Muscle of leg (tissue), 11 donors: ENCODE results near the gene DOCK1. TPM values are rescaled to one million over a fixed set of nuclear protein-coding genes. Genes with fewer than 3 reads are reported as not detected.

Source experiments
- DNase-seq: peaks from one replicate; pipeline ENCODE4 v3.0.0; 2013
- H3K27ac ChIP-seq: one replicate; pipeline ENCODE4 v1.5.1; 2013; ENCODE audit warnings: mild to moderate bottlenecking, low read length, control low read depth
- H3K27me3 ChIP-seq: one replicate; pipeline ENCODE4 v1.6.1; 2013; ENCODE audit warnings: low read length; ENCODE audit not compliant: control insufficient read depth, insufficient read depth
- H3K36me3 ChIP-seq: one replicate; pipeline ENCODE4 v1.6.1; 2013; ENCODE audit warnings: low read length; ENCODE audit not compliant: control insufficient read depth, insufficient read depth
- H3K4me1 ChIP-seq: one replicate; pipeline ENCODE4 v1.6.1; 2013; ENCODE audit warnings: low read length; ENCODE audit not compliant: control insufficient read depth, insufficient read depth
- H3K4me3 ChIP-seq: one replicate; pipeline ENCODE4 v1.5.1; 2013; ENCODE audit warnings: low read length, control low read depth
- H3K9me3 ChIP-seq: replicated peaks from 2 replicates; pipeline ENCODE4 v1.6.1; 2013; ENCODE audit warnings: low read depth, low read length; ENCODE audit not compliant: control insufficient read depth
- WGBS: methylation state at CpG from one replicate; pipeline ENCODE4 v1.1.5; 2013; ENCODE audit warnings: missing lambda C conversion rate; ENCODE audit not compliant: insufficient coverage; 5-methylcytosine and 5-hydroxymethylcytosine counted together
- polyA plus RNA-seq, 8 donors: library from polyadenylated mRNA; unstranded; fragments of 120-200 nt; gene quantifications; one replicate each; pipeline versions ENCODE4 v1.2.1 to v1.2.3, GENCODE V29; 2013; ENCODE audit warnings: inconsistent platforms in 1 of 8, low replicate concordance in 1 of 8; ENCODE audit not compliant: insufficient read length in 8 of 8, insufficient read depth in 1 of 8
- total RNA-seq: library from RNA; stranded (reverse); fragments of 120-200 nt; gene quantifications from one replicate; pipeline ENCODE4 v1.2.4, GENCODE V29; 2013

DOCK1 gene
- total and polyA plus RNA-seq, 9 donors = 27.3 to 52.9 (median 37.1) TPM

DNA sequence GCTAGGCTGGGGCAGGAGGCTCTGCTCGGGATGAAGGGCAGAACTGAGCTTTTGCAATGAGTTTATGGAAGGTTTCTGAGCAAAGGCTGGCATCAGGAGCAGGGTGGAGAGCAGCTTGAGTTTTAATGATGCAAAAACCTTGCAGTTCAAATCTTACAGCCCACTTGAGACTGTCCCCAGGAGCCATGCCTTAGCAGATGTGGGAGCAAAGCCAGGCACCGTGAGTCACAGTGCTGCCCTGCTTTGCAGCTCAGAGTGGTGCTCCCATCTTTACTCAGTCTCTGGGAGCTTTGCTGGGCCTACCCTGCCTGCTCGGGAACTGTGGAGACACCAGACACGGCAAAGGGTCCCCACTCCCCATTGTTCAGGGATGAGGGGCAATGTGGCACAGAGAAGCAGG is 521.5 kb downstream of the DOCK1 start:
- peaks cover 34% of the 10 kb centered on the region for H3K36me3 ChIP-seq
- H3K27me3 ChIP-seq = no peaks in the 10 kb centered on the region

DNA sequence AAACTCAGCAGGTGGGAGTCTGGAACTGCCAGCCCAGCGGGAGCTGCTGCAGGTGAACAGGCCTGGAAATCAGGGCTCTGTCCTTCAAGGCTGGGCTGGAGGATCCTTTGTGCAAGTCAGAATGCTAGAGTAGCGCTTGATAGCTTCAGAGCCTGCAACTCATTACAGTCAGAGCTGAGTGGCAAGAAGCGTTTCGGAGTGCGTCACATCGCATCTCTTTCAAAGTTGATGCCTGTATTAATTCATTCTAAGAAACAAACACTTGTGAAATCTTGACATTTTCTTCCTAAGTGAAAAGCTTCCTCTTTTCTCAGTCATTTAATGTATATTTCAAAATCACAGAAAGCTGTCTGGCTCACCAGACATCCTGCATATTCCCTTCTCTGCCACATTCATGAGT is 522.7 kb downstream of the DOCK1 start:
- H3K27ac ChIP-seq = no peak overlapping the region
- no peaks in the 10 kb centered on the region for H3K27me3 ChIP-seq
- peaks cover 33% of the 10 kb centered on the region for H3K36me3 ChIP-seq
- no peak for DNase-seq
- peaks cover 15% of the 10 kb centered on the region for H3K4me1 ChIP-seq
- WGBS = 100% methylated on average over 5 of the region's 6 CpGs
- H3K9me3 ChIP-seq = no peaks in the 10 kb centered on the region
- H3K4me3 ChIP-seq = no peak overlapping the region

More for the DNA sequence above, 521.5 kb downstream of the DOCK1 start:
- DNase-seq = no peak
- Histone ChIP-seq H3K27ac (no peak overlapping the region), H3K9me3 (no peaks in the 10 kb centered on the region), H3K4me1 (peaks cover 15% of the 10 kb centered on the region), H3K4me3 (no peak overlapping the region)
- 81% methylated on average over 4 of the region's 4 CpGs for WGBS

DNA sequence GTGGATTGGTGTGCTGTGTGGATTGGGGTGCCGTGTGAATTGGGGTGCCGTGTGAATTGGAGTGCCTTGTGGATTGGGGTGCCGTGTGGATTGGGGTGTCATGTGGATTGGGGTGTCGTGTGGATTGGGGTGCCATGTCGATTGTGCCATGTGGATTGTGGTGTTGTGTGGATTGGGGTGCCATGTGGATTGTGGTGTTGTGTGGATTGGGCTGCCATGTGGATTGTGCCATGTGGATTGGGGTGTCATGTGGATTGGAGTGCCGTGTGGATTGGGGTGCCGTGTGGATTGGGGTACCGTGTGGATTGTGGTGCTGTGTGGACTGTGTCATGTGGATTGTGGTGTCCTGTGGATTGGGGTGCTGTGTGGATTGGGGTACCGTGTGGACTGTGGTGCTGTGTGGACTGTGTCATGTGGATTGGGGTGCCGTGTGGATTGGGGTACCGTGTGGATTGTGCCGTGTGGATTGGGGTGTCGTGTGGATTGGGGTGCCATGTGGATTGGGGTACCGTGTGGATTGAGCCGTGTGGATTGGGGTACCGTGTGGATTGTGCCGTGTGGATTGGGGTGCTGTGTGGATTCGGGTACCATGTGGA is 523.3 kb downstream of the DOCK1 start:
- no peaks in the 10 kb centered on the region for H3K9me3 ChIP-seq
- DNase-seq = no peak
- no peak overlapping the region for H3K4me3 ChIP-seq
- no peak overlapping the region for H3K27ac ChIP-seq
- H3K4me1 ChIP-seq = peaks cover 15% of the 10 kb centered on the region
- H3K36me3 ChIP-seq = peaks cover 39% of the 10 kb centered on the region
- H3K27me3 ChIP-seq = no peaks in the 10 kb centered on the region
- WGBS = 96% methylated on average over 9 of the region's 18 CpGs

DNA sequence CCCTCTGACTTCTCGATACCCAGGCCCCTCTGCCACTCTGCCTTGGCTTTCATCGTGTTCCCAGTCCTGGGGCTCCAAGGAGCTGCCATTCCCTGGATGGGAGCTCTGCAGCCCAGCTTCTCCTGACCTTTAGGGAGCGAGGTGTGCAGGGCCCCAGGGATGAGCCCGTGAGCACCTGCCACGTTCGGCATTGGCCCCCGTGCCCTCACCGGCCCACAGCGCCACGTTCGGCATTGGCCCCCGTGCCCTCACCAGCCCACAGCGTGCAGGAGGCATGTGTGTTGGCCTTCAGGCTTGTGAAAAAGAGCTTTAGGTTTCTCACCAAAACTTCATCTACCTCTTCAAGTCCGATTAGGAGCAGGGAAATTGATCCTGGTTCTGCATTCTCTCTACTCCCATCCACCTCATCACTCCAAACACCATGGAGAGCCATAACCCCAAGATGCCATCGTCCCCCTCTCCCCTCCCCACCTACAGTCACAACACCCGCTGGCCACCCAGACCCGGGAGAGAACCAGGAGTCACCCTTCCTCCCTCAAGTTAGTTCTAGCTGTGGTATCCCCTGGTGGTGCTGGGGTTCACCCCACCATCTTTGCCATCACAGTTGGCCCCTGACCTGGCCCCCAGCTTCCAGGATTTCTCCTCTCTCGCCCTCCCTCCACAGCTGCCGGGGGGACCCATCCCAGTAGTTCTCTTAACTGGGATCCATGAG is 524.5 kb downstream of the DOCK1 start:
- H3K36me3 ChIP-seq = peaks cover 44% of the 10 kb centered on the region
- H3K4me1 ChIP-seq = peaks cover 6% of the 10 kb centered on the region
- no peaks in the 10 kb centered on the region for H3K27me3 ChIP-seq
- no peaks in the 10 kb centered on the region for H3K9me3 ChIP-seq
- no peak for DNase-seq
- H3K27ac ChIP-seq = no peak overlapping the region
- whole genome bisulfite sequencing = 98% methylated on average over 11 of the region's 19 CpGs
- H3K4me3 ChIP-seq = no peak overlapping the region

DNA sequence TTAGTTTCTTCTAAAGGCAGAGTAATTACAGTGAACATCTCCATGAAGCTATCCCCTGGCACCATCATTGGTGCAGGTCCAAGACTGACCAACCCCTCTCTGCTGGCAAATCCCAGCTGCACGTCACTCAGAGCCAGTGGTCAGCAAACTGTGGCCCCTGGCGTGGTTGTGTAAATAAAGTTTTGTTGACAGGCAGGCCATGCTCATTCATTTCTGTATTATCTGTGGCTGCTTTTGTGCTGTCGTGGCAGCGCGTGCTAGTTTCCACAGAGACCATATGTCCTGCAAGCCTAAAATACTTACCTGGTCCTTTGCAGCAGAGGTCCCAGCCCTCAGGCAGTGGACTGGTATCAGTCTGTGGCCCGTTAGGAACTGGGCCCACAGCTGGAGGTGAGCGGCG is 526.3 kb downstream of the DOCK1 start:
- DNase-seq = no peak
- WGBS = 94% methylated on average over 8 of the region's 8 CpGs
- H3K27ac ChIP-seq = no peak overlapping the region
- H3K27me3 ChIP-seq = no peaks in the 10 kb centered on the region
- peaks cover 35% of the 10 kb centered on the region for H3K36me3 ChIP-seq
- peaks cover 3% of the 10 kb centered on the region for H3K4me1 ChIP-seq
- H3K9me3 ChIP-seq = no peaks in the 10 kb centered on the region
- H3K4me3 ChIP-seq = no peak overlapping the region

DNA sequence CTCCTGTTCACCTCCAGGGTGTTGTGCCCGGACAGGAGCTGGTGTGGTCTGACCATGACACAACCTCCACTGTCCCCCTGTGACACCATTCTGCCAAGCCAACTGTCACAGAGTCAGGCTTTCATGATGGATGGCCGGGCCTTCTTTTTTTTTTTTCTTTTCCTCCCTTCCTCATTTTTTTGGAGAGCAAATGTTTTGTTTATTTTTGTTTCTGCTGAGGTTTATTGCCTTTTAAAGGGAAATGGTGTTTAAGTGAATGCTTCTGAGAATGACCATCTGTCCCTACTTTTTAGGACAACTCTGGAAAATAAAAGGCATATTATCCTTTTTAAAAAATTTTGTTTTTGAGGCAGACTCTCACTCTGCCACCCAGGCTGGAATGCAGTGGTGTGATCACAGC is 528.8 kb downstream of the DOCK1 start:
- DNase-seq = no peak
- Histone ChIP-seq H3K36me3 (peaks cover 23% of the 10 kb centered on the region), H3K27me3 (no peaks in the 10 kb centered on the region), H3K4me3 (no peak overlapping the region), H3K9me3 (no peaks in the 10 kb centered on the region), H3K4me1 (peaks cover 3% of the 10 kb centered on the region), H3K27ac (no peak overlapping the region)
- no CpG with 5 or more reads among the region's 2 CpGs for WGBS

DNA sequence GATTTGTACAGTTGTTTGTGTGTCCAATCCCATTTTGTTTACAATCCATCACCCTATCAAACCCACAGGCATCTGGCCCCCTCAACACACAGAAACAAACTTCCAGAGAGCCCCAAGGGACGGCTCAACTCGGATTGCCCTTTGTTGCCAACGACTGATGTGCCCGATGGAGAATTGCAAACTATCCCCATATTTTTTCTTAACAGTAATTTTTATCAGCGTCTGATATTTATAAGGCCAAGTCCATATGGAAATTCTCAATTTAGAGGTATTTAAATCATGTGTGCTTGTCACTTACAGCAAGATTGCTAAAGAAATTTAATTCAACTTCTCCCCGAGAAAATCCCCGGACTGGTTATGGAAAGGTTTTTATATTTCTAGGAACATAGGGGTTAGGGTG is 530.0 kb downstream of the DOCK1 start:
- peaks cover 36% of the 10 kb centered on the region for H3K36me3 ChIP-seq
- no peak for DNase-seq
- H3K27ac ChIP-seq = no peak overlapping the region
- no CpG with 5 or more reads among the region's 7 CpGs for WGBS
- H3K4me3 ChIP-seq = no peak overlapping the region
- H3K9me3 ChIP-seq = no peaks in the 10 kb centered on the region
- H3K4me1 ChIP-seq = peaks cover 1% of the 10 kb centered on the region
- no peaks in the 10 kb centered on the region for H3K27me3 ChIP-seq

DNA sequence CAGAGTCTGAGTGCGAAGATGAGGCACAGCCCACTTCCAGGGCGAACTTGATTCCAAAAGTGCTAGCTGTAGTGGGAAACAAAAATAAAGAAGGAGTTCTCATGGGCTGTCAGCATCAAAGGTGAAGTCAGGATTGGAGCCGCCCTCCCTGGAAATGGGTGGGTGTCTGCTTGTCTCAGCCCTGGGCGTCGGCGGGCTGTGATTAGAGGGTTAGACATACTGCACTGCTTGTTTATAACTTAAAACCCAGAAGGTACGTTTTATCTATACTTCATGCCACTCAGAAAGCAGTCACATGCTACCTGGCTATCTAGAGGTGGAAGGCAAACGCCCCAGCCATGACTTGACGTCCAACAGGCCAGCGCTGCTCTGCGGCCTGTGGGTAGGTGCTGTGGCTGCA is 535.1 kb downstream of the DOCK1 start:
- Histone ChIP-seq H3K36me3 (peaks cover 55% of the 10 kb centered on the region), H3K9me3 (no peaks in the 10 kb centered on the region), H3K27ac (no peak overlapping the region), H3K27me3 (no peaks in the 10 kb centered on the region), H3K4me1 (no peaks in the 10 kb centered on the region), H3K4me3 (no peak overlapping the region)
- DNase-seq = no peak
- WGBS = 86% methylated on average over 4 of the region's 11 CpGs

DNA sequence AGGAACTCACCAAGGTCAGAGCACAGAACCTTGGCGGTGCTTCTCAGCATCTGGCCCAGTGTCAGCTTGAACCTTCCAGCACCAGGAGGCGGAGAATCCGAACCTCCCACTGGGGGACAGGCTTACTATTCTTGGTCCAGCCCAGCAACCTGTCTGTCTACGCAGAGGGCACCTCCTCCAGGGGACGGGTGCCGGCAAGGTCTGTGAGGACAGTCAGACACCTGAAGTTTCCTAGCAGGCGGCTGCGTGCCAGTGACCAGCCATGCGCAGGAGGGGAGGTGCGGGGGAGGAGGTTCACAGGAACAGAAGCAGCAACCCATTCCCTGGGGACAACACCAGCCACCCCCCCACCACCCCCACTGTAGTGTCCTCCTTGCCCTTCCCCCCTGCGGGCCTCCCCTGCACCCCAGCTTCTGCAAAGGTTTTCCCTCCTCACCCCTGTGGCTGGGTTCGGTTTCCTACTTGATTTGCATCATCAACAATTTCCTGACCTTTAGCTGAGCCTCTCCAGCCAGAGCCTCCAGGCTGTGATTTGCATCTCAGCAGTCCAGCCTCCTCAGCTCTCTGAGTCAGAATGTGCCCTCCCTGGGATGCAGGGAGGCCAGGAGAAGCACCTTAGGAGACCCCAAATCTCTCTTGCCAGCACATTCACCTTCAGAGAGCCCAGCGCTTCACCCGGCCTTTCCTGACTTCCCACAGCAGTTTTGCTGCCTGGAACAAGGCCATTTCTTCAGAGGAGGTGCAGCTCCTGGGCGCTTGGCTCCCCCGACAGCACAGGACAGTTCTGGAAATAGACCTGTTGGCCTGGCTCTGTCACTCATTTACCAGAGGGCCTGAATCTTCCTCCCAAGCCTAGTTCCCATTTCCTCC is 536.4 kb downstream of the DOCK1 start:
- no peak overlapping the region for H3K4me3 ChIP-seq
- no peak overlapping the region for H3K27ac ChIP-seq
- H3K36me3 ChIP-seq = peaks cover 55% of the 10 kb centered on the region
- no peaks in the 10 kb centered on the region for H3K9me3 ChIP-seq
- no peak for DNase-seq
- 72% methylated on average over 12 of the region's 16 CpGs for WGBS
- no peaks in the 10 kb centered on the region for H3K4me1 ChIP-seq
- H3K27me3 ChIP-seq = no peaks in the 10 kb centered on the region

DNA sequence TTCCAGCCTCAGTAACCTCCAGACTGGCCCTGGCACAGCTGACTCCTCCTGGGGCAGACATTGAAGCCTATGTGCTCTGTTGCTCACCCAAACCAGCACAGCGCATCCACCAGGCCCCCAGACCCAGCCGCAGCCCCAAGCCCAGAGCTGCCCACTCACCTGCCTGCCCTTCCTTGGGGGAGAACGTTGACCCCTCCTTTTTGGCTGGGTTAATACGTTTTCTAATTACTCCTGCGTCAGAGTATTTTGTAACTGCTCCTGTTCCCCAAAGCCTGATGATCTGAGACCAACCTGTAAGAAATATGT is 536.9 kb downstream of the DOCK1 start:
- Histone ChIP-seq H3K27me3 (no peaks in the 10 kb centered on the region), H3K4me3 (no peak overlapping the region), H3K9me3 (no peaks in the 10 kb centered on the region), H3K4me1 (no peaks in the 10 kb centered on the region), H3K36me3 (peaks cover 60% of the 10 kb centered on the region), H3K27ac (no peak overlapping the region)
- WGBS = 93% methylated on average over 3 of the region's 5 CpGs
- no peak for DNase-seq
